HepG2 (cell line): Measurements from ENCODE around the gene PPP3R1. TPM values are rescaled to one million over a fixed set of nuclear protein-coding genes. Genes with fewer than 3 reads are reported as not detected.

Source experiments
- CBX1 ChIP-seq: IDR thresholded peaks from one replicate; pipeline ENCODE4 v1.6.1; 2016; ENCODE audit warnings: antibody characterized with exemption, low read depth
- HMG20B ChIP-seq: conservative IDR thresholded peaks from 2 replicates; pipeline ENCODE4 v1.6.1; 2016; ENCODE audit warnings: missing genetic modification reagents, missing compliant biosample characterization
- HNRNPK ChIP-seq: fragments of 200-400 bp; formaldehyde crosslinking; IDR thresholded peaks from 2 replicates; pipeline ENCODE4 v1.6.1; 2018; ENCODE audit warnings: low read length, low read depth, moderate library complexity, mild to moderate bottlenecking; ENCODE audit not compliant: poor library complexity, severe bottlenecking
- ISX ChIP-seq: sonication (generic); formaldehyde crosslinking; conservative IDR thresholded peaks from 2 replicates; pipeline ENCODE4 v1.5.0; 2020; ENCODE audit warnings: missing genetic modification reagents
- MAFG ChIP-seq: sonication (generic); formaldehyde crosslinking; IDR thresholded peaks from 2 replicates; pipeline ENCODE4 v1.5.1; 2020; ENCODE audit warnings: mild to moderate bottlenecking, missing genetic modification reagents
- MEF2D ChIP-seq: sonication (generic); formaldehyde crosslinking; IDR thresholded peaks from 2 replicates; pipeline ENCODE4 v1.5.1; 2020; ENCODE audit warnings: mild to moderate bottlenecking, missing genetic modification reagents
- NONO ChIP-seq, 2 experiments: fragments of 450-650 bp in 1 of 2; sonication (generic) in 1 of 2; formaldehyde crosslinking in 1 of 2; IDR thresholded peaks in 1 of 2; conservative IDR thresholded peaks in 1 of 2; 2 replicates each; pipeline versions ENCODE4 v1.6.1 to v1.8.0; 2017 to 2022; ENCODE audit warnings: mild to moderate bottlenecking in 1 of 2, missing genetic modification reagents in 1 of 2, moderate library complexity in 1 of 2
- PRPF4 ChIP-seq: fragments of 200-400 bp; formaldehyde crosslinking; IDR thresholded peaks from 2 replicates; pipeline ENCODE4 v1.6.1; 2016; ENCODE audit warnings: low read length, low read depth; ENCODE audit not compliant: poor library complexity, severe bottlenecking
- SP4 ChIP-seq: sonication (generic); formaldehyde crosslinking; IDR thresholded peaks from 2 replicates; pipeline ENCODE4 v1.8.1; 2023; ENCODE audit warnings: mild to moderate bottlenecking, missing genetic modification reagents
- TBP ChIP-seq: sonication (generic); formaldehyde crosslinking; IDR thresholded peaks from 2 replicates; pipeline ENCODE4 v1.5.0; 2020; ENCODE audit warnings: missing genetic modification reagents
- U2AF1 ChIP-seq: fragments of 200-400 bp; formaldehyde crosslinking; optimal IDR thresholded peaks from 2 replicates; pipeline ENCODE3; 2017; ENCODE audit warnings: mild to moderate bottlenecking, low read depth, low read length
- ZNF329 ChIP-seq: sonication (generic); formaldehyde crosslinking; IDR thresholded peaks from 2 replicates; pipeline ENCODE4 v1.9.0; 2021; ENCODE audit warnings: low read depth, mild to moderate bottlenecking, missing genetic modification reagents
- ZNF496 ChIP-seq: sonication (generic); formaldehyde crosslinking; IDR thresholded peaks from 2 replicates; pipeline ENCODE4 v1.8.1; 2023; ENCODE audit warnings: mild to moderate bottlenecking, moderate library complexity, missing genetic modification reagents; ENCODE audit not compliant: insufficient replicate concordance
- ZNF589 ChIP-seq: sonication (generic); formaldehyde crosslinking; conservative IDR thresholded peaks from 2 replicates; pipeline ENCODE4 v1.8.0; 2022; ENCODE audit warnings: mild to moderate bottlenecking, moderate library complexity, missing genetic modification reagents
- ZNF709 ChIP-seq: sonication (generic); formaldehyde crosslinking; IDR thresholded peaks from 2 replicates; pipeline ENCODE4 v1.5.0; 2020; ENCODE audit warnings: mild to moderate bottlenecking, missing genetic modification reagents
- polyA plus RNA-seq, 8 experiments: library from polyadenylated mRNA; depleted of rRNA in 3 of 8; stranded (reverse) in 7 of 8; unstranded in 1 of 8; fragments of >200 nt; fragmentation: Illumina TruSeq in 4 of 8; extraction: Trizol in 4 of 8; gene quantifications; 2 replicates each; pipeline versions ENCODE4 v1.2.1 to v1.2.3, GENCODE V29; 2011 to 2016; ENCODE audit warnings: low read depth in 4 of 8, missing spikeins in 1 of 8, mixed read lengths in 1 of 8; ENCODE audit not compliant: insufficient read depth in 1 of 8
- total RNA-seq, 5 experiments: library from RNA; depleted of rRNA; stranded (reverse); fragments of >200 nt; fragmentation: Illumina TruSeq; extraction: Trizol; gene quantifications; 2 replicates each; pipeline ENCODE4 v1.2.3, GENCODE V29; 2016; ENCODE audit warnings: low read depth in 1 of 5
- TF ChIP-seq, protein P1 (sequence below): sonication (generic); formaldehyde crosslinking; conservative IDR thresholded peaks from 2 replicates; pipeline ENCODE4 v1.8.0; 2022; ENCODE audit warnings: missing genetic modification reagents
- TF ChIP-seq, protein P2 (sequence below): sonication (generic); formaldehyde crosslinking; IDR thresholded peaks from 2 replicates; pipeline ENCODE4 v1.4.0; 2020; ENCODE audit warnings: low read depth, missing genetic modification reagents
- TF ChIP-seq, protein P3 (sequence below): sonication (generic); formaldehyde crosslinking; IDR thresholded peaks from 2 replicates; pipeline ENCODE4 v1.4.0; 2020; ENCODE audit warnings: missing genetic modification reagents
- TF ChIP-seq, protein P4 (sequence below): sonication (generic); formaldehyde crosslinking; IDR thresholded peaks from 2 replicates; pipeline ENCODE4 v1.8.0; 2022; ENCODE audit warnings: mild to moderate bottlenecking, missing genetic modification reagents, moderate library complexity
- TF ChIP-seq, protein P5 (sequence below): sonication (generic); formaldehyde crosslinking; IDR thresholded peaks from 2 replicates; pipeline ENCODE4 v1.5.0; 2020; ENCODE audit warnings: mild to moderate bottlenecking, missing genetic modification reagents

The PPP3R1 gene
- total and polyA plus RNA-seq, 2 of the 13 experiments (the other 11 are each of a cell fraction or from before 2014, with no cell fraction given), result 11.6 to 25.7 TPM

DNA sequence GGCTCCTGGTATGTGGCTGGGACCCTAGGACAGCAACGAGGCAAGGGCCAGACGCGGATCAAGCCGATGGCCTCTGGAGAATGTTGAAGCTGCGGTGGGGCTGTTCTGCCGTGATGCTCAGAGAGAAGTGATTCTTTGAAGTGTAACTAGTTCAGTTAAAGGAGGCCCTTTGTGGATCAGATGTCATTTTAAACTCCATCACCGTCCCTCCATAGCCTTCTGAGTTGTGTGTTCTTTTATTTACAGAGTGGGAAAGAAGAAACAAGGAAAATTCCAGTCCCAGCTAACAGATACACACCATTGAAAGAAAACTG lies 94.2 kb downstream of the PPP3R1 start (continued):
- TF ChIP-seq, protein P1, sequence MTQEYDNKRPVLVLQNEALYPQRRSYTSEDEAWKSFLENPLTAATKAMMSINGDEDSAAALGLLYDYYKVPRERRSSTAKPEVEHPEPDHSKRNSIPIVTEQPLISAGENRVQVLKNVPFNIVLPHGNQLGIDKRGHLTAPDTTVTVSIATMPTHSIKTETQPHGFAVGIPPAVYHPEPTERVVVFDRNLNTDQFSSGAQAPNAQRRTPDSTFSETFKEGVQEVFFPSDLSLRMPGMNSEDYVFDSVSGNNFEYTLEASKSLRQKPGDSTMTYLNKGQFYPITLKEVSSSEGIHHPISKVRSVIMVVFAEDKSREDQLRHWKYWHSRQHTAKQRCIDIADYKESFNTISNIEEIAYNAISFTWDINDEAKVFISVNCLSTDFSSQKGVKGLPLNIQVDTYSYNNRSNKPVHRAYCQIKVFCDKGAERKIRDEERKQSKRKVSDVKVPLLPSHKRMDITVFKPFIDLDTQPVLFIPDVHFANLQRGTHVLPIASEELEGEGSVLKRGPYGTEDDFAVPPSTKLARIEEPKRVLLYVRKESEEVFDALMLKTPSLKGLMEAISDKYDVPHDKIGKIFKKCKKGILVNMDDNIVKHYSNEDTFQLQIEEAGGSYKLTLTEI (CRISPR knock-in tag), result no peak
- TF ChIP-seq, protein P2, sequence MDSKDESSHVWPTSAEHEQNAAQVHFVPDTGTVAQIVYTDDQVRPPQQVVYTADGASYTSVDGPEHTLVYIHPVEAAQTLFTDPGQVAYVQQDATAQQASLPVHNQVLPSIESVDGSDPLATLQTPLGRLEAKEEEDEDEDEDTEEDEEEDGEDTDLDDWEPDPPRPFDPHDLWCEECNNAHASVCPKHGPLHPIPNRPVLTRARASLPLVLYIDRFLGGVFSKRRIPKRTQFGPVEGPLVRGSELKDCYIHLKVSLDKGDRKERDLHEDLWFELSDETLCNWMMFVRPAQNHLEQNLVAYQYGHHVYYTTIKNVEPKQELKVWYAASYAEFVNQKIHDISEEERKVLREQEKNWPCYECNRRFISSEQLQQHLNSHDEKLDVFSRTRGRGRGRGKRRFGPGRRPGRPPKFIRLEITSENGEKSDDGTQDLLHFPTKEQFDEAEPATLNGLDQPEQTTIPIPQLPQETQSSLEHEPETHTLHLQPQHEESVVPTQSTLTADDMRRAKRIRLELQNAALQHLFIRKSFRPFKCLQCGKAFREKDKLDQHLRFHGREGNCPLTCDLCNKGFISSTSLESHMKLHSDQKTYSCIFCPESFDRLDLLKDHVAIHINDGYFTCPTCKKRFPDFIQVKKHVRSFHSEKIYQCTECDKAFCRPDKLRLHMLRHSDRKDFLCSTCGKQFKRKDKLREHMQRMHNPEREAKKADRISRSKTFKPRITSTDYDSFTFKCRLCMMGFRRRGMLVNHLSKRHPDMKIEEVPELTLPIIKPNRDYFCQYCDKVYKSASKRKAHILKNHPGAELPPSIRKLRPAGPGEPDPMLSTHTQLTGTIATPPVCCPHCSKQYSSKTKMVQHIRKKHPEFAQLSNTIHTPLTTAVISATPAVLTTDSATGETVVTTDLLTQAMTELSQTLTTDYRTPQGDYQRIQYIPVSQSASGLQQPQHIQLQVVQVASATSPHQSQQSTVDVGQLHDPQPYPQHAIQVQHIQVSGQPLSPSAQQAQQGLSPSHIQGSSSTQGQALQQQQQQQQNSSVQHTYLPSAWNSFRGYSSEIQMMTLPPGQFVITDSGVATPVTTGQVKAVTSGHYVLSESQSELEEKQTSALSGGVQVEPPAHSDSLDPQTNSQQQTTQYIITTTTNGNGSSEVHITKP (CRISPR knock-in tag), result no peak
- TF ChIP-seq MEF2D (CRISPR knock-in tag) (no peak), ZNF589 (CRISPR knock-in tag) (0 out of 2 replicates have a peak, but pooled peaks have one; percentile 13), ZNF709 (CRISPR knock-in tag) (no peak), NONO (IDR thresholded peaks at IDR 0.05) (no peak), NONO (CRISPR knock-in tag; conservative IDR thresholded peaks at IDR 0.05) (no peak; the same call in 1 of the 2 replicates), HNRNPK (no peak), TBP (no peak), U2AF1 (no peak), MAFG (0 out of 2 replicates have a peak, but pooled peaks have one; percentile 8), CBX1 (no peak), ISX (CRISPR knock-in tag) (0 out of 2 replicates have a peak, but pooled peaks have one; percentile 15), ZNF329 (CRISPR knock-in tag) (0 out of 2 replicates have a peak, but pooled peaks have one; percentile 5), ZNF496 (CRISPR knock-in tag) (no peak), SP4 (CRISPR knock-in tag) (no peak), HMG20B (CRISPR knock-in tag) (no peak), PRPF4 (no peak)
- TF ChIP-seq, protein P3, sequence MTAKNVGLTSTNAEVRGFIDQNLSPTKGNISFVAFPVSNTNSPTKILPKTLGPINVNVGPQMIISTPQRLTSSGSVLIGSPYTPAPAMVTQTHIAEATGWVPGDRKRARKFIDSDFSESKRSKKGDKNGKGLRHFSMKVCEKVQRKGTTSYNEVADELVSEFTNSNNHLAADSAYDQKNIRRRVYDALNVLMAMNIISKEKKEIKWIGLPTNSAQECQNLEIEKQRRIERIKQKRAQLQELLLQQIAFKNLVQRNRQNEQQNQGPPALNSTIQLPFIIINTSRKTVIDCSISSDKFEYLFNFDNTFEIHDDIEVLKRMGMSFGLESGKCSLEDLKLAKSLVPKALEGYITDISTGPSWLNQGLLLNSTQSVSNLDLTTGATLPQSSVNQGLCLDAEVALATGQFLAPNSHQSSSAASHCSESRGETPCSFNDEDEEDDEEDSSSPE (CRISPR knock-in tag), result no peak
- TF ChIP-seq, protein P4, sequence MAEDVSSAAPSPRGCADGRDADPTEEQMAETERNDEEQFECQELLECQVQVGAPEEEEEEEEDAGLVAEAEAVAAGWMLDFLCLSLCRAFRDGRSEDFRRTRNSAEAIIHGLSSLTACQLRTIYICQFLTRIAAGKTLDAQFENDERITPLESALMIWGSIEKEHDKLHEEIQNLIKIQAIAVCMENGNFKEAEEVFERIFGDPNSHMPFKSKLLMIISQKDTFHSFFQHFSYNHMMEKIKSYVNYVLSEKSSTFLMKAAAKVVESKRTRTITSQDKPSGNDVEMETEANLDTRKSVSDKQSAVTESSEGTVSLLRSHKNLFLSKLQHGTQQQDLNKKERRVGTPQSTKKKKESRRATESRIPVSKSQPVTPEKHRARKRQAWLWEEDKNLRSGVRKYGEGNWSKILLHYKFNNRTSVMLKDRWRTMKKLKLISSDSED (CRISPR knock-in tag), result no peak
- TF ChIP-seq, protein P5, sequence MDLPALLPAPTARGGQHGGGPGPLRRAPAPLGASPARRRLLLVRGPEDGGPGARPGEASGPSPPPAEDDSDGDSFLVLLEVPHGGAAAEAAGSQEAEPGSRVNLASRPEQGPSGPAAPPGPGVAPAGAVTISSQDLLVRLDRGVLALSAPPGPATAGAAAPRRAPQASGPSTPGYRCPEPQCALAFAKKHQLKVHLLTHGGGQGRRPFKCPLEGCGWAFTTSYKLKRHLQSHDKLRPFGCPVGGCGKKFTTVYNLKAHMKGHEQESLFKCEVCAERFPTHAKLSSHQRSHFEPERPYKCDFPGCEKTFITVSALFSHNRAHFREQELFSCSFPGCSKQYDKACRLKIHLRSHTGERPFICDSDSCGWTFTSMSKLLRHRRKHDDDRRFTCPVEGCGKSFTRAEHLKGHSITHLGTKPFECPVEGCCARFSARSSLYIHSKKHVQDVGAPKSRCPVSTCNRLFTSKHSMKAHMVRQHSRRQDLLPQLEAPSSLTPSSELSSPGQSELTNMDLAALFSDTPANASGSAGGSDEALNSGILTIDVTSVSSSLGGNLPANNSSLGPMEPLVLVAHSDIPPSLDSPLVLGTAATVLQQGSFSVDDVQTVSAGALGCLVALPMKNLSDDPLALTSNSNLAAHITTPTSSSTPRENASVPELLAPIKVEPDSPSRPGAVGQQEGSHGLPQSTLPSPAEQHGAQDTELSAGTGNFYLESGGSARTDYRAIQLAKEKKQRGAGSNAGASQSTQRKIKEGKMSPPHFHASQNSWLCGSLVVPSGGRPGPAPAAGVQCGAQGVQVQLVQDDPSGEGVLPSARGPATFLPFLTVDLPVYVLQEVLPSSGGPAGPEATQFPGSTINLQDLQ, result no peak
